ENCODE measurements around the gene ZSWIM5. TPM values are rescaled to one million over a fixed set of nuclear protein-coding genes. Genes with fewer than 3 reads are reported as not detected.
A peak's percentile ranks its signal among the peaks of the same experiment; 100 is the strongest.

The ZSWIM5 gene
- total RNA-seq, 1 experiment from 2014 or later: 7.9 TPM

DNA sequence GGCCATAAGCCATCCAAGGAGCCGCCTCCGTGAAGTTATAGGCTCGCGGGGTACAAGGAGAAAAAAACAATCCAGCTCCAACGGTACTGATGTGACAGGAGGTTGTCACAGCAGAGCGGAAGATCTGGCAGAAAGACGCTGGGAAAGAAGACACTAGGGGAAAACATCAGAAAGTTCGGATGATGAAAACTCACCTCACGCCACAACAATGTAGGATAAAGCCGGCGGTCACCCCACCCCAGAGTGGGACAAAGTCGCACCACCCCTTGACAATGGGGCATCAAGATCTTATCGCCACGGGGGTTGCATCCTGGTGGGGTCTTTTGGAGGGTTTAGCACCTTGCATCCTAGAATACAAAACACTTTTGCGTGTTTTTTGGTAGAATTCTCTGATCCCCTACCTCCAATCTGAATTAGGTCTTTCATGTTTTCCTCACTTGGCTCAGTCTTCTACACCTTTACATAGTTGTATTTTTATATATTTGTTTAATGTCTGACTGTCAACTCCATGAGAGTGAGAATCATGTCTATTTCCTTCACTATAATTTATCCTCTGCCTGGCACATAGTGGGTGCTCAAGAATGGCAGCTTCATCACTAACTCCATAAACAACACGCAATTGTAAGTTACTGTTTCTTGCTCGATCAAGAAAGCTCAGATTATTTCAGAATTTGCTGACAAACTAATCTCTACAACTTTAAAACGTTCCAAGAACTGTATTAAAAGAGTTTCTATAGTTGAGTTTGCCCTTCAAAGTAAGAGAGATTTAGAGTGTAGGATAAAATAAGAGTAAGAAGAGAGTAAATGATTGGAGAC is 611 bp upstream of the ZSWIM5 start:
- intact Hi-C loops (cut with micrococcal nuclease; ENCODE audit: unreplicated experiment): loop anchor here (10.0 kb wide), 2 partner anchors 88 to 192 kb away; partner anchors contain the start of genes HECTD3 and UROD
- BruUV-seq (replicated peaks): no TSS peak
- CTCF ChIA-PET: no interaction called here
- Histone ChIP-seq H3K4me3 (ENCODE audit: low read depth in 2 of 2, low read length in 2 of 2) (peak overlapping the region; percentile 72 to 82), H3K4me1 (ENCODE audit: control insufficient read depth, insufficient read depth, low read length) (peaks cover 23% of the 10 kb centered on the region), H3K9me3 (ENCODE audit: control insufficient read depth, insufficient read depth, low read depth, low read length) (no peaks in the 10 kb centered on the region), H3K27ac (ENCODE audit: low read length) (peak overlapping the region; percentile 78), H3K36me3 (ENCODE audit: control insufficient read depth, insufficient read depth, low read length) (no peaks in the 10 kb centered on the region), H3K27me3 (ENCODE audit: control insufficient read depth, insufficient read depth, low read length) (no peaks in the 10 kb centered on the region)
- in situ Hi-C loops (cut with HindIII; ENCODE audit: low pct_unique_long_range_greater_than_20kb, low sequenced_read_pairs): no loop called here
- DNase-seq (ENCODE audit: low read depth, low spot score) (no peak), ATAC-seq (no peak)
- TF ChIP-seq TCF7L2 (IDR thresholded peaks at IDR 0.05; ENCODE audit: low read depth, low read length) (no peak), POLR2AphosphoS5 (IDR thresholded peaks at IDR 0.05; ENCODE audit: low read depth, low read length) (no peak)
- TF ChIP-seq, protein P1, sequence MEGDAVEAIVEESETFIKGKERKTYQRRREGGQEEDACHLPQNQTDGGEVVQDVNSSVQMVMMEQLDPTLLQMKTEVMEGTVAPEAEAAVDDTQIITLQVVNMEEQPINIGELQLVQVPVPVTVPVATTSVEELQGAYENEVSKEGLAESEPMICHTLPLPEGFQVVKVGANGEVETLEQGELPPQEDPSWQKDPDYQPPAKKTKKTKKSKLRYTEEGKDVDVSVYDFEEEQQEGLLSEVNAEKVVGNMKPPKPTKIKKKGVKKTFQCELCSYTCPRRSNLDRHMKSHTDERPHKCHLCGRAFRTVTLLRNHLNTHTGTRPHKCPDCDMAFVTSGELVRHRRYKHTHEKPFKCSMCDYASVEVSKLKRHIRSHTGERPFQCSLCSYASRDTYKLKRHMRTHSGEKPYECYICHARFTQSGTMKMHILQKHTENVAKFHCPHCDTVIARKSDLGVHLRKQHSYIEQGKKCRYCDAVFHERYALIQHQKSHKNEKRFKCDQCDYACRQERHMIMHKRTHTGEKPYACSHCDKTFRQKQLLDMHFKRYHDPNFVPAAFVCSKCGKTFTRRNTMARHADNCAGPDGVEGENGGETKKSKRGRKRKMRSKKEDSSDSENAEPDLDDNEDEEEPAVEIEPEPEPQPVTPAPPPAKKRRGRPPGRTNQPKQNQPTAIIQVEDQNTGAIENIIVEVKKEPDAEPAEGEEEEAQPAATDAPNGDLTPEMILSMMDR (IDR thresholded peaks at IDR 0.05): no peak
- POLR2A ChIA-PET: interaction anchor here (0.6 kb wide), 1 partner anchor 103 kb away, joined by 3 read pairs; no protein-coding TSS in a partner anchor

DNA sequence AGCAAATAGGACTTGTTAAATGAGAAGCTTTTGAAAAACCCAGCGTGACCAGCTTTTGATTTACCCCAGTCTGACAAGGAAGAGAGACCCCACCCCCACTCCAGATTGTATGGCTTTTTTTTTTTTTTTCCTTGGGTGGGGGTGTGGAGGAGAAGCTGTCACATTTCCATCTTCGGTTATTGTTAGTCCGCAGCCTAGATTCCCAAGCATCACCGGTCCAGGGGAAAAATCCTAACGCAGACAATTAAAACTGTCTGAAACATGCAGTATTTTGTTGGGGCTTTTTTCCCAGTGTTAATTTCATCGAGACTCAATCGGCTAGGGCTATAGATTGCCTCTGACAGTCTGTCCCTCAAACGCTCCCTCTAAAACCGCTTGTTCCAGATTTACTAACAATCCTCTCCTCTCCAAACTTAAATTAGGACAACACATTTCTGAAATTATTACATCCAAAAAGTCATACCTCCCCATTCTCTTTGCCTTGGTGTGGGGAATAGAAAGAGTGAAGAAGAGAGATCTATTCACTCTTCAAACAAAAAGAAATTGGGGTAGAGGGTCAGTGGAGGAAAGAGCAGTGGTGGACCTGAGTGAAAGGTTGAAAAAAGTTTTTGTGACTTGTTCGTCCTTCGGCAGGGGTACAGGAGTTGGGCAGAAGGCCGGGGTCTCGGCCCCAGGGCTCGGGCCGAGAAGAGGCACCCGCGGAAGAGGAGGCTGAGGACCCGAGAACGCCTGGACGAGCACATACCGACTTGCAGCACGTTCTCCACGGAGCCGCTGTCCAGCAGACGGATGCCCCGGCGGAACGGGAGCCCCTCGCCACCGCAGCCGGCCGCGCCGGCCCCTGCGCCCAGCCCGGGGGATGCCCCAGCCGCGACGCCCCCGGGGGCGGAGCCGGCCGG is 1.1 kb downstream of the ZSWIM5 start:
- Histone ChIP-seq H3K27me3 (ENCODE audit: control insufficient read depth, insufficient read depth, low read length) (no peaks in the 10 kb centered on the region), H3K27ac (ENCODE audit: low read length) (peak overlapping the region; percentile 79), H3K36me3 (ENCODE audit: control insufficient read depth, insufficient read depth, low read length) (no peaks in the 10 kb centered on the region), H3K9me3 (ENCODE audit: control insufficient read depth, insufficient read depth, low read depth, low read length) (no peaks in the 10 kb centered on the region), H3K4me3 (ENCODE audit: low read depth in 2 of 2, low read length in 2 of 2) (peak overlapping the region; percentile 82 to 88), H3K4me1 (ENCODE audit: control insufficient read depth, insufficient read depth, low read length) (peaks cover 23% of the 10 kb centered on the region)
- ATAC-seq: peak; percentile 65
- CTCF ChIA-PET: interaction anchor here (0.6 kb wide), 1 partner anchor 98 kb away, joined by 8 read pairs; no protein-coding TSS in a partner anchor
- no TSS peak for BruUV-seq (replicated peaks)
- no peak for DNase-seq (ENCODE audit: low read depth, low spot score)
- in situ Hi-C loops (cut with HindIII; ENCODE audit: low pct_unique_long_range_greater_than_20kb, low sequenced_read_pairs) (no loop called here), intact Hi-C loops (cut with micrococcal nuclease; ENCODE audit: unreplicated experiment) (loop anchor here (10.0 kb wide), 2 partner anchors 90 to 190 kb away; partner anchors contain the start of genes HECTD3 and UROD)
- no peak for TF ChIP-seq POLR2AphosphoS5 (IDR thresholded peaks at IDR 0.05; ENCODE audit: low read depth, low read length)
- no peak for TF ChIP-seq TCF7L2 (IDR thresholded peaks at IDR 0.05; ENCODE audit: low read depth, low read length)
- TF ChIP-seq, protein P1 (IDR thresholded peaks at IDR 0.05): no peak
- TF ChIP-seq, protein P2, sequence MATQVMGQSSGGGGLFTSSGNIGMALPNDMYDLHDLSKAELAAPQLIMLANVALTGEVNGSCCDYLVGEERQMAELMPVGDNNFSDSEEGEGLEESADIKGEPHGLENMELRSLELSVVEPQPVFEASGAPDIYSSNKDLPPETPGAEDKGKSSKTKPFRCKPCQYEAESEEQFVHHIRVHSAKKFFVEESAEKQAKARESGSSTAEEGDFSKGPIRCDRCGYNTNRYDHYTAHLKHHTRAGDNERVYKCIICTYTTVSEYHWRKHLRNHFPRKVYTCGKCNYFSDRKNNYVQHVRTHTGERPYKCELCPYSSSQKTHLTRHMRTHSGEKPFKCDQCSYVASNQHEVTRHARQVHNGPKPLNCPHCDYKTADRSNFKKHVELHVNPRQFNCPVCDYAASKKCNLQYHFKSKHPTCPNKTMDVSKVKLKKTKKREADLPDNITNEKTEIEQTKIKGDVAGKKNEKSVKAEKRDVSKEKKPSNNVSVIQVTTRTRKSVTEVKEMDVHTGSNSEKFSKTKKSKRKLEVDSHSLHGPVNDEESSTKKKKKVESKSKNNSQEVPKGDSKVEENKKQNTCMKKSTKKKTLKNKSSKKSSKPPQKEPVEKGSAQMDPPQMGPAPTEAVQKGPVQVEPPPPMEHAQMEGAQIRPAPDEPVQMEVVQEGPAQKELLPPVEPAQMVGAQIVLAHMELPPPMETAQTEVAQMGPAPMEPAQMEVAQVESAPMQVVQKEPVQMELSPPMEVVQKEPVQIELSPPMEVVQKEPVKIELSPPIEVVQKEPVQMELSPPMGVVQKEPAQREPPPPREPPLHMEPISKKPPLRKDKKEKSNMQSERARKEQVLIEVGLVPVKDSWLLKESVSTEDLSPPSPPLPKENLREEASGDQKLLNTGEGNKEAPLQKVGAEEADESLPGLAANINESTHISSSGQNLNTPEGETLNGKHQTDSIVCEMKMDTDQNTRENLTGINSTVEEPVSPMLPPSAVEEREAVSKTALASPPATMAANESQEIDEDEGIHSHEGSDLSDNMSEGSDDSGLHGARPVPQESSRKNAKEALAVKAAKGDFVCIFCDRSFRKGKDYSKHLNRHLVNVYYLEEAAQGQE (IDR thresholded peaks at IDR 0.05; ENCODE audit: insufficient read depth in 1 of 2, low read depth in 2 of 2, low read length in 1 of 2): peak; percentile 69 to 90; a peak in 3 of 4 replicates
- POLR2A ChIA-PET: no interaction called here
